Jurkat, Clone E6-1 (cell line): ENCODE results near the gene GALNTL6.
"Not testable (repeated sequence)": the region's sequence is repeated elsewhere in the genome, so short reads cannot be mapped to it uniquely, and the experiment has no call there.

Source experiments
- DNase-seq: peaks from one replicate; pipeline ENCODE4 v3.0.0-alpha.2; 2011; ENCODE audit warnings: low read depth, low spot score
- H3K4me3 ChIP-seq: 2 replicates; pipeline ENCODE4 v1.5.1; 2011; ENCODE audit warnings: mild to moderate bottlenecking, low read length, control low read depth, moderate library complexity

GALNTL6 gene

GRCh38 chr4:172963498-172964294, 1150.5 kb downstream of the GALNTL6 start:
- H3K4me3 ChIP-seq, result no peak overlapping the region
- no peak for DNase-seq

DNA sequence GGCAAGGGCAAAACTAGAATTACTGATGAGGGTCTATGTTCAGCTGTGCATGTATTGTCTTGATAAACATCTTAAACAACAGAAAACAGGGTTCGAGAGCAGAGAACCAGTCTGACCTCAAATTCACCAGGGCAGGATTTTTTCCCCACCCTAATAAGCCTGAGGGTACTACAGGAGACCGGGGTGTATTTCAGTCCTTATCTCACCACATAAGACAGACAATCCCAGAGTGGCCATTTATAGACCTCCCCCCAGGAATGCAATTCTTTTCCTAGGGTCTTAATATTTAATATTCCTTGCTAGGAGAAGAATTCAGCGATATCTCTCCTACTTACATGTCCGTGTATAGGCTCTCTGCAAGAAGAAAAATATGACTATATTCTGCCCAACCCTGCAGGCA, 1157.0 kb downstream of the GALNTL6 start:
- H3K4me3 ChIP-seq, result not testable (repeated sequence)

GRCh38 chr4:172974586-172974985, 1161.4 kb downstream of the GALNTL6 start:
- no peak overlapping the region for H3K4me3 ChIP-seq
- no peak for DNase-seq

More for the DNA sequence above, 1157.0 kb downstream of the GALNTL6 start:
- not testable (repeated sequence) for DNase-seq

- DNase-seq, result no peak
- no peak overlapping the region for H3K4me3 ChIP-seq
Observed at GRCh38 chr4:172975651-172976229, 1162.5 kb downstream of the GALNTL6 start.

DNA sequence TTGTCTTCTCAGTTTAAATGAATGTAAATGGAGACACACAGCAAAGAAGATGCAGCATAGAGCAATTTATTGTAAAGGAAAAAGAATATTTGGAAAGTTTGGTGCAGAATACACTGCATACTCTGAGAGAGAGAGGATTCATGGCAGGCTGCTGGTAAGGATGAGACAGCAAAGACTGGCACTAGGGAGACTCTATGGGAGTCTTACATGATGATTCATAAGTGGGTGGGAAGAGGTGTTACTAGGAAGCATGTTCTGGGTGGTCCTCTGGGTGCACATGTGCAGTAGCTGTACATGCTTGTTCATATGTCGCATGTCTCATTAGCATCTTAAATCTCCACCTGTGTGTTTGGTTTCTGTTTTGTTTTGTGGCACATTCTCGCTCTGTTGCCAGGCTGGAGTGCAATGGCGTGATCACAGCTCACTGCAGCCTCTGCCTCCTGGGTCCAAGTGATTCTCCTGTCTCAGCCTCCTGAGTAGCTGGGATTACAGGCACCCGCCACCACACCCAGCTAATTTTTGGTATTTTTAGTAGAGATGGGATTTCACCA, 1164.4 kb downstream of the GALNTL6 start:
- DNase-seq, H3K4me3 ChIP-seq: not testable (repeated sequence)

GRCh38 chr4:172978848-172979247, 1165.6 kb downstream of the GALNTL6 start:
- no peak for DNase-seq
- no peak overlapping the region for H3K4me3 ChIP-seq

GRCh38 chr4:172979332-172979731, 1166.1 kb downstream of the GALNTL6 start:
- DNase-seq, result no peak
- H3K4me3 ChIP-seq, result no peak overlapping the region

GRCh38 chr4:172980219-172980618, 1167.0 kb downstream of the GALNTL6 start:
- DNase-seq, result no peak
- no peak overlapping the region for H3K4me3 ChIP-seq

DNA sequence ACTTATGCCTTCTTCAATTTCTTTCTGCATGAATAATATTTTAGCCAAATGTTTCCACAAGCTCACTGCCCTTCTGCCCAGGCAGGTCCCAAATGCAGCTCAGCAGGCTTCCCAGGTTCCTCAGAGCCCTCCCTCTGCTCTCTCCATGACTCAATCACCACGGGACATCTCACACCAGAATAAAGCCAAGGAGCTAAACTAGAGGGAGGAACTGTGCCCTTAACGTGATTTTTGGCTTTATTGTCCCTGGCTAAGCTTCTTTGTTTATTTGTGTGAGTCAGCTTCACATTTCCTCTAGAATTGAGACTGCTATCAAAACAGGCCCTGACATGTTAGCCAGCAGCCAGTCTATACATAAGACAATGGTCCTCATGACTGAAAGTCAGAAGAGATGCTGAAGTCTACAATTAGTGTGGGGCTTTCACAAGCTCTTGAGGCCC, 1169.0 kb downstream of the GALNTL6 start:
- no peak overlapping the region for H3K4me3 ChIP-seq
- DNase-seq, result no peak

GRCh38 chr4:172983014-172983413, 1169.8 kb downstream of the GALNTL6 start:
- no peak overlapping the region for H3K4me3 ChIP-seq
- DNase-seq, result no peak

DNA sequence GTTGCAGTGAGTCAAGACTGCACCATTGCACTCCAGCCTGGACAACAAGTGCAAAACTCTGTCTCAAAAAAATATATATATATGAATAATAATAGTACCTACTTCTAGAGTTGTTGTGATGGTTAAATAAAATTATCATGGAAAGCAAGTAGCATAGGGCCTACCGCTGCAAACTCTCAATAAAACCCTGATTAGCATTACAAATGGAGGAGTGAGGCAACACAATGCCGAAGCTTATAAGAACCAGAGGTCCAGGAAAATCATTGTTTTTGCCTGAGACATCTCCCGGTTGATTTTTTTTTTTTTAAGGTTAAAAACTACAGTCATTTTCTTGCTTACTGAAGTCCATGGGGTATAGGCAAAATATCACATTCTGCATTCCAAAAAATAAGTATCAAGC, 1170.4 kb downstream of the GALNTL6 start:
- DNase-seq, result no peak
- no peak overlapping the region for H3K4me3 ChIP-seq

DNA sequence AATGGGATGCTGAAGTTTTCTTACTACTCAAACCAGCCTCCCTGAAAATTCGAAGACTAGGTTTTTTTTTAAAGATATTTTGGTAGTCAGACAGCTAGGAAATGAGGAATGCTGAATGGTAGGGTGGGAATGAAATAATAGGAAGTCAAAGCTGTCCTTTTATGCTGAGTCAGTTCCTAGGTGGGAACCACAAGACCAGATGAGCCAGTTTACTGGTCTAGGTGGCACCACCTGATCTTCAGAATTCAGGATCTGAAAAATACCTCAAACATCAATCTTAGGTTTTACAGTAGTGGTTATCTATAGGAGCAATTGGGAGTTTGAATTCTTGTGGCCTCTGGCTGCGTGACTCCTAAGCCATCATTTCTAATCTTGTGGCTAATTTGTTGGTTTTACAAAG, 1172.3 kb downstream of the GALNTL6 start:
- no peak for DNase-seq
- no peak overlapping the region for H3K4me3 ChIP-seq

DNA sequence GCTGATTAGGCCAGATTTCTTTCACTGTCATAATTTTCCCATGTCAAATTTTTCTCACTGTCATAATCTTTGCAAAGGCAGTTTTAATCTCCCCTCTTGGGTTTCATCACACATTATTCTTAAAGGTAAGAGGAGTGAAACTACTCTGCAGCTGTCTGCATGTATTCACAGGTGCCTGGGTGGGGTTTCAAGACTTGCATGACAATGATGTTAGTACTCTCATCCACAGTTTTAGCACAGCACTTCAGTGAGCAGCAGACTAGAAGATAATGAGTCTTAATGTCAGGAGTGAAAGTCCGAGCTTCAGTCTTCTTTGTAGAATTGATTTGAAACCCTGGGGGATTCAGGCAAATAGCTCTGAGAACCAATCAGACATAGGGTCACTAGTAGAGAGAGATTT, 1172.9 kb downstream of the GALNTL6 start:
- H3K4me3 ChIP-seq, result no peak overlapping the region
- no peak for DNase-seq

GRCh38 chr4:172989984-172990820, 1177.0 kb downstream of the GALNTL6 start:
- no peak for DNase-seq
- H3K4me3 ChIP-seq, result no peak overlapping the region

DNA sequence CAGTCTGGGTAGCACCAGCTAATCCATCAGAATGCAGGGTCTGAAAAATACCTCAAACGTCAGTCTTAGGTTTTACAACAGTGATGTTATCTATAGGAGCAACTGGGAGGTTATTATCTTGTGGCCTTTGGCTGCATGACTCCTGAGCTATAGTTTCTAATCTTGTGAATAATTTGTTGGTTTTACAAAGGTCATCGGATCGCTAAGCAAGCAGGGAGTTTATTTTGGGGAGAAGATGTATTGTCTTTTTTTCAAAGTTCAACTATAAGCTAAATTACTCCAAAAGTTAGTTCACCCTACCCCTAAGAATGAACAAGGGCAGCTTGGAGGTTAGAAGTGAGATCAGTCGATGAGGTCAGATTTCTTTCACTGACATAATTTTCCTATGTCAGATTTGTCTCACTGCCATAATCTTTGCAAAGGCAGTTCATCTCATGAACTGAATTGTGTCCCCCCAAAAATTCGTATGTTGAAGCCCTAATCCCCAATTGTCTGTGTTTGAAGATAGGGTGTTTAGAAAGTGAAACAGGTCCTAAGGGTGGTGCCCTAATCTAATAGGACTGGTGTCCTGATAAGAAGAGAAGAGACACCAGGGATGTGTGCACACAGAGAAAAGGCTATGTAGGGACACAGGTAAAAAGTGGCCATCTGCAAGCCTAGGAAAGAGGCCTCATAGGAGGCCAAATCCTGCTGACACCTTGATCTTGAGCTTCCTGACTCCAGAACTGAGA, 1179.6 kb downstream of the GALNTL6 start:
- no peak overlapping the region for H3K4me3 ChIP-seq
- no peak for DNase-seq

GRCh38 chr4:172995161-172995560, 1182.0 kb downstream of the GALNTL6 start:
- H3K4me3 ChIP-seq, result no peak overlapping the region
- DNase-seq, result no peak

GRCh38 chr4:172995704-172996103, 1182.5 kb downstream of the GALNTL6 start:
- no peak for DNase-seq
- H3K4me3 ChIP-seq, result no peak overlapping the region

DNA sequence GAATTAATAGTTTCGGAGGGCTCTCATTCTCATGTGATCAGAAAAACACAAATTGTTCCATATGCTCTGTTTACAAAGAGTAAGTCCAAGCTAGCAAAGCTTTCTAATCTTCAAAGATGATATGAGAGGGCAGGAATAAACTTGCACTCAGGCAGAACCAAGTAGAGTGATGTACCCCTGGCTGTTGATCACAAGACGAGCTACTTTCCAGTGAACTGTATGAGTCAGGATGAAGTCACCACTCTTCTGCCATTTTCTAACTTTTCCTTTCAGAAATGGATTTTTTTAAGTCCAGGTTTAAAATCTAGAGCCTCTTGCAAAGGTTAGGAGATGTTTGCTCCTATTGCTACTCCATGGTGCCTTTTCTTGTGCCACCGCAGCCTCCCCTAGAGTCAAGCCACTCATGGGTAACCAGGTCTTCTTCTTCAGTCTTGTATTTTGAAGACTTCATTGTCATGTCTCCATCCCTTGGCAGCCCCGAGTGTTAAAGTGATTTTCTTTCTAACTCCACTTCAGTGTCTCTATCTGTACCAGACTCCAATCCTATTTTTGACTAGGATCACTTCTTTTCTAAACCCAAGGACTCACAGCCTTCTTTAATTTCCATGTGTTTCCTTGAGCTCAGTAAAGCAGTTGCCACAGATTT, 1183.5 kb downstream of the GALNTL6 start:
- no peak for DNase-seq
- H3K4me3 ChIP-seq, result no peak overlapping the region

- DNase-seq, result no peak
- H3K4me3 ChIP-seq, result no peak overlapping the region
Observed at GRCh38 chr4:172997217-172997609, 1184.0 kb downstream of the GALNTL6 start.
